ENCODE data around the gene ZNF683. TPM values are rescaled to one million over a fixed set of nuclear protein-coding genes. Genes with fewer than 3 reads are reported as not detected.

Gene ZNF683
- total RNA-seq, 2 experiments from 2014 or later: 0.69 to 1.3 TPM

DNA sequence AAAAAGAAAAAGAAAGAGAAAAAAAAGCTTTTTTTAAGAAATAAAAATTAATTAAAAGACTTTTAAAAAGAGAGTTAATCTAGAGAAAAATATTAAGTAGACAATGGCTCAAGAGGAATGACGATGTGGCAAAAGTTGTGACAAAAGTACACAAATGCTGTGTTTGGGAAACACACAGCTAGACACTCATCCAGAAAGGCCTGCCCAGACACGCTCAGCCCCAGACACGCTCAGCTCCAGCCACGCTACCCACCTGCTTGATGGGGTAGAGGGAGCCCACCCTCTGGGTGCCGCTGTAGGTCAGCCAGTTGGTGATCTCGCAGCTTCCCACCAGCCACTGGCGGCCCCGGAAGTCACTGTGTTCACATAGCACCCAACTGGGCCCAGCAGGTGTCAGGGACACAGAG lies 44.6 kb downstream of the ZNF683 start:
- Mint-ChIP-seq H3K4me1 (ENCODE audit: low read depth) (peaks cover 6% of the 10 kb centered on the region), H3K9me3 (no peaks in the 10 kb centered on the region), H3K27me3 (no peaks in the 10 kb centered on the region), H3K27ac (no peak overlapping the region), H3K4me3 (no peak overlapping the region), H3K36me3 (ENCODE audit: low read depth) (peaks cover 8% of the 10 kb centered on the region)
- POLR2A ChIA-PET: interaction anchor here (0.6 kb wide), 1 partner anchor 1325 kb away, joined by 4 read pairs; no protein-coding TSS in a partner anchor
- TF ChIP-seq, protein P1, sequence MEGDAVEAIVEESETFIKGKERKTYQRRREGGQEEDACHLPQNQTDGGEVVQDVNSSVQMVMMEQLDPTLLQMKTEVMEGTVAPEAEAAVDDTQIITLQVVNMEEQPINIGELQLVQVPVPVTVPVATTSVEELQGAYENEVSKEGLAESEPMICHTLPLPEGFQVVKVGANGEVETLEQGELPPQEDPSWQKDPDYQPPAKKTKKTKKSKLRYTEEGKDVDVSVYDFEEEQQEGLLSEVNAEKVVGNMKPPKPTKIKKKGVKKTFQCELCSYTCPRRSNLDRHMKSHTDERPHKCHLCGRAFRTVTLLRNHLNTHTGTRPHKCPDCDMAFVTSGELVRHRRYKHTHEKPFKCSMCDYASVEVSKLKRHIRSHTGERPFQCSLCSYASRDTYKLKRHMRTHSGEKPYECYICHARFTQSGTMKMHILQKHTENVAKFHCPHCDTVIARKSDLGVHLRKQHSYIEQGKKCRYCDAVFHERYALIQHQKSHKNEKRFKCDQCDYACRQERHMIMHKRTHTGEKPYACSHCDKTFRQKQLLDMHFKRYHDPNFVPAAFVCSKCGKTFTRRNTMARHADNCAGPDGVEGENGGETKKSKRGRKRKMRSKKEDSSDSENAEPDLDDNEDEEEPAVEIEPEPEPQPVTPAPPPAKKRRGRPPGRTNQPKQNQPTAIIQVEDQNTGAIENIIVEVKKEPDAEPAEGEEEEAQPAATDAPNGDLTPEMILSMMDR (IDR thresholded peaks at IDR 0.05): no peak
- DNase-seq (peak; percentile 23), ATAC-seq (no peak)
- CTCF ChIA-PET: interaction anchor here (1.0 to 15.0 kb wide), 5 partner anchors 34 to 89 kb away, joined by 3 to 282 read pairs (median 4); partner anchors contain the start of gene SH3BGRL3
- intact Hi-C loops (cut with micrococcal nuclease): no loop called here

DNA sequence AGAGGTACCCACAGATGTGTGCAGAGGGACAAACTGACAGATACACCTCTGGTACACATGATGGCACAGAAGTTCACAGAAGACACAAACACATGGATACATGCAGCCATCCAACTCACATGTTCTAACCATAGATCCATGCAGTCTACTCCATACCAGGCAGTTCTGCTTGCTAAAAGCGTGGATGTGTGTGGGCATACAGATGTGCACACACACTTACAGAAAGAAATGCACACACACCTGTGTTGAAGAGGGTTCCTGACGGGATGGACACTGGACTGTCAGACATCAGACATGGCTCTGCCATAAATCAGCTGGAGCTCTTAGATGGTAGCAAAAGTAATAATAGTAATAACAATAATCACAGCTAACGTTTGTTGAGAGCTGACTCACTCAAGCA lies 48.0 kb downstream of the ZNF683 start:
- intact Hi-C loops (cut with micrococcal nuclease): no loop called here
- DNase-seq: no peak
- no peak for ATAC-seq
- peak overlapping the region; percentile 28 for H3K27ac Mint-ChIP-seq
- peaks cover 35% of the 10 kb centered on the region for H3K4me1 Mint-ChIP-seq (ENCODE audit: low read depth)
- no peaks in the 10 kb centered on the region for H3K9me3 Mint-ChIP-seq
- no peaks in the 10 kb centered on the region for H3K27me3 Mint-ChIP-seq
- ChIA-PET POLR2A (no interaction called here), CTCF (interaction anchor here (1.0 to 15.0 kb wide), 5 partner anchors 36 to 93 kb away, joined by 3 to 282 read pairs (median 4); partner anchors contain the start of genes CEP85 and SH3BGRL3)
- TF ChIP-seq, protein P1 (IDR thresholded peaks at IDR 0.05): no peak
- peaks cover 34% of the 10 kb centered on the region for H3K36me3 Mint-ChIP-seq (ENCODE audit: low read depth)
- H3K4me3 Mint-ChIP-seq: no peak overlapping the region

DNA sequence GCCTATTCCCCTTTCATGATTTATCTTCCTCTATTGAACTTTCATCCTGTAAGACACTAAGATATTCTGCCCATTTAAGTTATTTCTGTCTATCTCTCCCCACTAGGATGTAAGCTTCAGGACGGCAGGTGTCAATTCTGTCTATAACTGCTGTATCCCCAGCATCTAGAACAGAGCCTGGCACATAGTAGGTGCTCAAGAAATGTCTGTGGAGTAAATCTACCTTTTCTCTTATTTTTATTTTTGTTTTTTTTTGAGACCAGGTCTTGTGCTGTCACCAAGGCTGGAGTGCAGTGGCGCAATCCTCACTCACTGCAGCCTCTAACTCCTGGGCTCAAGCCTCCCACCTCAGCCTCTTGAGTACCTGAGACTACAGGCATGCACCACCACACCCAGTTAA lies 49.2 kb downstream of the ZNF683 start:
- no peak overlapping the region for H3K4me3 Mint-ChIP-seq
- H3K27me3 Mint-ChIP-seq: no peaks in the 10 kb centered on the region
- ATAC-seq (no peak), DNase-seq (no peak)
- ChIA-PET POLR2A (interaction anchor here (0.7 to 11.3 kb wide), 2 partner anchors 39 to 40 kb away, joined by 3 to 284 read pairs; partner anchors contain the start of gene SH3BGRL3), CTCF (interaction anchor here (1.5 to 15.0 kb wide), 7 partner anchors 15 to 153 kb away, joined by 3 to 282 read pairs (median 37); partner anchors contain the start of genes SH3BGRL3, UBXN11, ZNF593 and ZNF593OS)
- H3K27ac Mint-ChIP-seq: peak overlapping the region; percentile 60
- TF ChIP-seq, protein P1 (IDR thresholded peaks at IDR 0.05): no peak
- H3K36me3 Mint-ChIP-seq (ENCODE audit: low read depth): peaks cover 45% of the 10 kb centered on the region
- intact Hi-C loops (cut with micrococcal nuclease): no loop called here
- no peaks in the 10 kb centered on the region for H3K9me3 Mint-ChIP-seq
- H3K4me1 Mint-ChIP-seq (ENCODE audit: low read depth): peaks cover 37% of the 10 kb centered on the region

DNA sequence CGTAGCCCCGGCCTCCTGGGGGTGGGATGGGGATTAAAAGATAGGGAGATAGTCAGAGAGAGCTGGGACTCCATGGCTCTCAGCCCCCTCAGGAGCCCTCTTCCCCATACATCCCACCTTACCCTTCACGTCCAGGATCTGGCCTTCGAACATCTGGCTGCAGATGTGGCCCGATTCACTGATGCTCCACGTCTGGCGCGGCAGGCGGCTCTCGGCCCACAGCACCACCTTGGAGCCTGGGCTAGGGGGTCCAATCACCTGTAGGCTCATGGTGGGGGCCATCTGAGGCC lies 50.6 kb downstream of the ZNF683 start:
- CTCF ChIA-PET: interaction anchor here (0.6 to 15.0 kb wide), 47 partner anchors 8 to 177 kb away, joined by 3 to 282 read pairs (median 5); partner anchors contain the start of genes C1orf232, CEP85, LIN28A and SH3BGRL3
- intact Hi-C loops (cut with micrococcal nuclease): no loop called here
- H3K27ac Mint-ChIP-seq: peak overlapping the region; percentile 66
- peaks cover 48% of the 10 kb centered on the region for H3K36me3 Mint-ChIP-seq (ENCODE audit: low read depth)
- no peak for DNase-seq
- no peaks in the 10 kb centered on the region for H3K9me3 Mint-ChIP-seq
- H3K4me1 Mint-ChIP-seq (ENCODE audit: low read depth): peaks cover 45% of the 10 kb centered on the region
- H3K4me3 Mint-ChIP-seq: no peak overlapping the region
- POLR2A ChIA-PET: interaction anchor here (0.6 to 11.3 kb wide), 10 partner anchors 11 to 195 kb away, joined by 3 to 284 read pairs (median 3); partner anchors contain the start of genes SH3BGRL3 and ZNF593
- no peak for ATAC-seq
- TF ChIP-seq, protein P1 (IDR thresholded peaks at IDR 0.05): no peak
- no peaks in the 10 kb centered on the region for H3K27me3 Mint-ChIP-seq

All from activated CD8-positive, alpha-beta T cell treated with anti-CD3 and anti-CD28 coated beads for 36 hours (primary cell).